C4-2B (cell line): ENCODE data around the gene KIF13A.

ENCODE experiments used
- H3K27ac ChIP-seq: fragments of 450-650 bp; 2 replicates; pipeline ENCODE4 v1.5.1; 2017
- ZFX ChIP-seq: fragments of 450-650 bp; IDR thresholded peaks from 2 replicates; pipeline ENCODE4 v1.6.1; 2017
- TF ChIP-seq, protein P1 (sequence below): fragments of 450-650 bp; conservative IDR thresholded peaks from 2 replicates; pipeline ENCODE4 v1.5.1; 2017; ENCODE audit warnings: mild to moderate bottlenecking

The KIF13A gene

DNA sequence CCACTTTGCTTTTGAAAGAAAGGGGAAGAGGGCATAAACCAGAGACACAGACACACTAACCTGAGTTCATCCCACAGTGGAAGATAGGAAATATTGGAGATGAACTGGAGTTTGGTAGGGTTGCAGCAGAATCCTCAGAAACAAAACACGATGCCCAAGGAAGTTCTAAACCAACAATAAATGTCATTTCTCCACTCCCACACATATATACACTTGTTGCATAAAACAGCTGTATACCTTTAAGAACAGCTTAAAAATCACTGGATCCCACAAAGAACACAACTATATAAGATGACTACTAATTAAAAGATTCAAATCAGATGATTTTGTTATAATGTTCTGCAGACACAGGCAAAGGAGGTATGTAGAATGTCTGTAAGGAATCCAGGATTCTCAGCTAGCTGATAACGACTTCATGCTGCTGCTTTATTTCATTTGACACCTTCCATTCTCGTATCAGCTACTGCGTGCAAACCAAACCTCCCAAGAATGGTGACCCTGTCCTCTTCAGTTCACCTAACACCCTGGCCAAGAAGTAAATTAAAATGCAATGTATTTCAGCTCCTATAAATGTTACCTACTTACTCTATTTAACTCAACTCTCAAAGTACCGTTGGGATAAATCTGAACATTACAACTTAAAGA lies 14.3 kb downstream of the KIF13A start:
- TF ChIP-seq, protein P1, sequence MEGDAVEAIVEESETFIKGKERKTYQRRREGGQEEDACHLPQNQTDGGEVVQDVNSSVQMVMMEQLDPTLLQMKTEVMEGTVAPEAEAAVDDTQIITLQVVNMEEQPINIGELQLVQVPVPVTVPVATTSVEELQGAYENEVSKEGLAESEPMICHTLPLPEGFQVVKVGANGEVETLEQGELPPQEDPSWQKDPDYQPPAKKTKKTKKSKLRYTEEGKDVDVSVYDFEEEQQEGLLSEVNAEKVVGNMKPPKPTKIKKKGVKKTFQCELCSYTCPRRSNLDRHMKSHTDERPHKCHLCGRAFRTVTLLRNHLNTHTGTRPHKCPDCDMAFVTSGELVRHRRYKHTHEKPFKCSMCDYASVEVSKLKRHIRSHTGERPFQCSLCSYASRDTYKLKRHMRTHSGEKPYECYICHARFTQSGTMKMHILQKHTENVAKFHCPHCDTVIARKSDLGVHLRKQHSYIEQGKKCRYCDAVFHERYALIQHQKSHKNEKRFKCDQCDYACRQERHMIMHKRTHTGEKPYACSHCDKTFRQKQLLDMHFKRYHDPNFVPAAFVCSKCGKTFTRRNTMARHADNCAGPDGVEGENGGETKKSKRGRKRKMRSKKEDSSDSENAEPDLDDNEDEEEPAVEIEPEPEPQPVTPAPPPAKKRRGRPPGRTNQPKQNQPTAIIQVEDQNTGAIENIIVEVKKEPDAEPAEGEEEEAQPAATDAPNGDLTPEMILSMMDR = no peak
- no peak for TF ChIP-seq ZFX

DNA sequence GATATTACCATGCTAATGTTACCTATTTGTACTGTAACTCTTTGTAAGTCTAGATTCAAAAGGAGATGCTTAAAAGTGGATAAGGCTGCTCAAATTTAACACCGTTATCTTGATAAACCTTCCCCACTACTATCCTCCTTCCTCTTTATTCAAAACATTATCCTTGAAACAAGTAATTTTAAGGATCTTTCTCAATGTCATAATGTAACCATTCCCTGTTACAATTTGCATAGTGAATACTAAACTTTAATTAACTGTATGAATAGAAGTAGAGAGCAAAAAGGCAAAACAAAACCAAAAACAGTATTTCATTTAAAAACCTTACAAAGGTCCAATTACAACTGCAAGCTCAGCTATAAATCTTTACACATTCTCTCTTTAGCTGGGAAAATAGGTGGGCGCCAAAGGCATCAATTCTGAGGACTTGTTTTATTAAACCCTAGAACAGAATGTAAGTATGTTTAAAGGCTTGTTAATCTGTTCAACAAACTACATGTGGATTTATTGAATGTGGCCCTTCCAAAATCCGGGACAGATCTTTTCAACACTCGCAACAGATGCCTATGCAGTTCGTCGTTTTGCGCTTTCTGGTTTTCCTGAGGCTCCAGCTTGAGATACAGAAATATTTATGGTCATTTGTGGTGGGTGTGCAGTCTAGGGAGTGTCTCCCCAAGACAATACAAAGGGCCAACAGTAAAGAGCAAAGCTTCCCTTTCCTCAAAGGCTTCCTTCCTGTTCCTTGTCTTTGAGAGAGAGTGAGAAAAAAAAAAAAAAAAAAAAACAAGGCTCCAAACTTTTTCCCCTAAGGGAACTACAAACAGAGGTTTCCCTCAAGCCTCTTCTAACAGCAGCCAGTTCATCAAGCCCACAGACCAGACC lies 15.1 kb downstream of the KIF13A start:
- no peak for TF ChIP-seq ZFX
- TF ChIP-seq, protein P1 = no peak

More for the DNA sequence above, 14.3 kb downstream of the KIF13A start:
- H3K27ac ChIP-seq = no peak overlapping the region

DNA sequence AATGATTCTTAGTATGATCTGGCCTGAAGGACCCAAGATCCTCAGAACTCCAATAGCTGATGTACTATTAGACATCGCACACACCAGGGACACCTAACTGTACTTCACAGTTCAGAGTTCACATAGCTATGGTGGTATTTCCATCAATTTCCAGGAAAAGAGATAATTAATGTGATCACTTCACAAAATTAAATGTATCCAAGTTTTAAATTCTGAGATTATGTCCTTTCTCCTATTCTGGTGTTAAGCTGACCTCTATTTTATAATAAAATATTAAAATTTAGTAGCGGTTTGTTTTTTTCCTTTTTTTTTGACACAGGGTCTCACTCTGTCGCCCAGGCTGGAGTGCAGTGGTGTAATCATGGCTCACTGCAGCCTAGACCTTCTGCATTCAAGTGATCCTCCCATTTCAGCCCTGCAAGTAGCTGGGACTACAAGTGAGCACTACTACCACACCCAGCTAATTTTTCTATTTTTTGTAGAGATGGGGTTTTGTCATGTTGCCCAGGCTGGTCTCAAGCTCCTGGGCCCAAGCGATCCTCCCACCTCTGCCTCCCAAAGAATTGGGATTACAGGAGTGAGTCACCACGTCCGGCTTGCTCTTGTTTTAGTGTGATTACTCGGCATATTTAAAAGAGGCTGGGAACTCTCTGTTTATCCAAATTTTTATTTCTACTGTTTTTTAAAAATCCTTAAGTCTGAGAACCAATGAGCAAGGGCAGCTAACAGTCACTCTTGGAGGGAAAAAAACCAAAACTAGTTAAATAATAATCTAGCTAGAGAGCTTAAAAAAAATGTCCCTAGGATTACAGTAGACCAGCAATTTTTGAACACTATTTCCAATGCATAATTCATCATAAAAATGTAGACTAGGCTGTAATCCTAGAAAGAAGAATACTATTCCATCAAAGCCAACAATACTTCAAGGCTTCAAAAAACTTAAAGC lies 16.0 kb downstream of the KIF13A start:
- no peak overlapping the region for H3K27ac ChIP-seq
- TF ChIP-seq, protein P1 = no peak
- TF ChIP-seq ZFX = no peak

More for the DNA sequence above, 15.1 kb downstream of the KIF13A start:
- no peak overlapping the region for H3K27ac ChIP-seq

DNA sequence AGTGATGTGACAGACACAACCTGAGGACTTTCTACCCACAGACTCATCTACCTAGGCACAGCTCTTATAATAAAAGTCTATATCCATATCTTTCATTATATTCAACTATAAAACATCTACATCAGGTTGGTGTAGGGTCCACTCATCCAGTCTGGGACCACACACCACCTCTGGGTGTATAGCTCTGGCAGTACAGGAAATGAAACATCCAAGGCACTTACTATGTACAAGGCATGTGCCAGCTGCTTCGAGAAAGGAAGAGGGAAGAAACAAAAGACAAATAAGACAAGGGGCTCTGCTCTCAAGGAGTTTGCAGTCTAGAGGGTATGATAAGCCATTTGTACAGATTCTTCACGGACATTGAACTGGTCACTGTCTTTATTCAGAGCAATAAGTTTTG lies 18.6 kb downstream of the KIF13A start:
- no peak overlapping the region for H3K27ac ChIP-seq

DNA sequence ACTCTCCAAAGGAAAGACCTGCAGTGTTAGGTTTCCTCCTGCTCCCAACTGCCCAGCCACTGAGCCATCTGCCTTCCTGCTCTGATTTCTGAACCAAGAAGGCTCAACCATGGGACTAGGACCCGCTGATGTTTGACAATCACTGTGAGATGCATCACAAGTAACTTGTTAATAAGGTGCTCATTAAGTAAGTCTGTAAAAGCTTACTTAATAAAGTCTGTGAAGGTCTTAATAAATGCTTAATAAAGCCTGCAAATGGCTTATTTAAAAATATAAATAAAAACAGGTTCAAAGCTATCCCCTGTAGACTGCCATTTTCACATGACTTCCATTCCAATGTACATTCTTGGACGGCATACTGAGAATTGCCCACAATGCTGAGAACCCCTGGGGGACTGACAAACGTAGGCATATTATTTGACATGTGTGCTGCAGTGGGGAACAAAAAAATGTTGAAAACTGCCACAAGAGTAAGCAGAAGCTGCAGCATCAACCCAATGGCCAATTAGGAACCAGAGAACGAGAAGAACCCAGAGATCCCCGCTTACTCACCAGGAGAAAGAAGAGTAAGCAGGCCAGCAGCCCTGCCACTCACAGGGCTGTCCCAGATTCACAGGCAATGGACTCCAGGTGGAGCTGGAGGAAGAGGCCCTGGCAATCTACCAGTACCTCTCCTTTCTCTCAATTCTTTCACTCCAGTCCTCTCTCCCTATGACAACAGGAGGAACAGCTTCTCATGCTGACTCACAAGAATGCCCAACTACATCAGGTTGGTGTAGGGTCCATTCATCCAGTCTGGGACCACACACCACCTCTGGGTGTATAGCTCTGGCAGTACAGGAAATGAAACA lies 19.5 kb downstream of the KIF13A start:
- no peak for TF ChIP-seq ZFX
- TF ChIP-seq, protein P1 = no peak
- H3K27ac ChIP-seq = no peak overlapping the region

More for the DNA sequence above, 18.6 kb downstream of the KIF13A start:
- TF ChIP-seq ZFX = no peak
- TF ChIP-seq, protein P1 = no peak

DNA sequence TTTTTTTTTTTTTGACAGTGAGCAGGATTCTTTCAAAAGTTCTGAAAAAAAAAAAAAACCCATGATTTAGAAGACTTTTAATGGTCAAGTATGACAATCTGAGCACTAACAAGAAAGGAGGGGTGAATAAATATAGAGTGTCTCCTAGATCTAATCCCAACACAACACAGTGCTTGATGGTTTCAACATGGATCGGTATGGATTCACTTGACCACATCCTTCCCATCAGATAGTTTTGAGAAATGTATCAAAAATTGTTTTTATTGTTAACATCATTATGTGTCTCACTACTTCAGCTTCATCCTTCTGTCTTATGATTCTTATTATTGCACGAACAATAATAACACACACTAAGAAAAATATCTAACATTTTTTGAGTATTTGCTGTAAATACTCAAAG lies 21.0 kb downstream of the KIF13A start:
- H3K27ac ChIP-seq = no peak overlapping the region
- TF ChIP-seq ZFX = no peak
- TF ChIP-seq, protein P1 = no peak
